Liver (tissue), 9 donors: ENCODE measurements around the gene RASEF. TPM values are rescaled to one million over a fixed set of nuclear protein-coding genes. Genes with fewer than 3 reads are reported as not detected.

Source experiments
- DNase-seq: peaks from one replicate; pipeline ENCODE4 v3.0.0-alpha.2; 2017; ENCODE audit warnings: low spot score
- H3K27ac ChIP-seq, 2 donors: one replicate each; pipeline ENCODE4 v1.7.0; 2013; ENCODE audit warnings: inconsistent platforms in 2 of 2, low read length in 2 of 2, control low read depth in 1 of 2, low read depth in 1 of 2, mild to moderate bottlenecking in 1 of 2
- H3K27me3 ChIP-seq, 4 donors: one replicate each; pipeline versions ENCODE4 v1.6.1 to v1.7.0; 2013; ENCODE audit warnings: low read length in 3 of 4, inconsistent platforms in 1 of 4, mild to moderate bottlenecking in 1 of 4, moderate library complexity in 1 of 4; ENCODE audit not compliant: control insufficient read depth in 4 of 4, insufficient read depth in 4 of 4
- H3K36me3 ChIP-seq, 4 donors: one replicate each; pipeline versions ENCODE4 v1.6.1 to v1.7.0; 2013; ENCODE audit warnings: low read length in 3 of 4, mild to moderate bottlenecking in 3 of 4, low read depth in 1 of 4, moderate library complexity in 1 of 4; ENCODE audit not compliant: control insufficient read depth in 4 of 4, insufficient read depth in 3 of 4
- H3K4me1 ChIP-seq, 4 donors: one replicate each; pipeline versions ENCODE4 v1.6.1 to v1.7.0; 2013; ENCODE audit warnings: low read length in 3 of 4, mild to moderate bottlenecking in 3 of 4, moderate library complexity in 1 of 4; ENCODE audit not compliant: control insufficient read depth in 4 of 4, insufficient read depth in 4 of 4
- H3K4me3 ChIP-seq, 3 donors: one replicate each; pipeline versions ENCODE4 v1.6.1 to v1.7.0; 2013; ENCODE audit warnings: low read length in 3 of 3, control low read depth in 1 of 3, low read depth in 1 of 3, mild to moderate bottlenecking in 1 of 3
- H3K9ac ChIP-seq, 2 donors: one replicate each; pipeline ENCODE4 v1.7.0; 2013; ENCODE audit warnings: low read length in 2 of 2, mild to moderate bottlenecking in 2 of 2, moderate library complexity in 2 of 2, control low read depth in 1 of 2, low read depth in 1 of 2
- H3K9me3 ChIP-seq, 4 donors: one replicate each; pipeline versions ENCODE4 v1.6.1 to v1.7.0; 2013; ENCODE audit warnings: low read length in 3 of 4; ENCODE audit not compliant: control insufficient read depth in 4 of 4
- ATF3 ChIP-seq: IDR thresholded peaks from 2 replicates; pipeline ENCODE4 v1.6.1; 2016; ENCODE audit warnings: antibody characterized with exemption
- CTCF ChIP-seq: fragments of 150-350 bp; IDR thresholded peaks from 2 replicates; pipeline ENCODE4 v1.5.1; 2017; ENCODE audit warnings: improper control_type of control experiment, low read depth, low read length; ENCODE audit not compliant: missing input control
- EGR1 ChIP-seq, 2 donors: IDR thresholded peaks; 2 replicates each; pipeline ENCODE4 v1.6.1; 2016 to 2018; ENCODE audit warnings: antibody characterized with exemption in 2 of 2, low read depth in 2 of 2
- FOXA1 ChIP-seq: IDR thresholded peaks from 2 replicates; pipeline ENCODE4 v1.6.1; 2016; ENCODE audit warnings: antibody characterized with exemption
- FOXA2 ChIP-seq: IDR thresholded peaks from 2 replicates; pipeline ENCODE4 v1.6.1; 2016; ENCODE audit warnings: antibody characterized with exemption
- GABPA ChIP-seq, 2 donors: IDR thresholded peaks in 1 of 2; conservative IDR thresholded peaks in 1 of 2; 2 replicates each; pipeline ENCODE4 v1.6.1; 2016; ENCODE audit warnings: antibody characterized with exemption in 2 of 2, mild to moderate bottlenecking in 1 of 2, moderate library complexity in 1 of 2
- HNF4A ChIP-seq, 2 donors: conservative IDR thresholded peaks; 2 replicates each; pipeline ENCODE4 v1.6.1; 2016; ENCODE audit warnings: antibody characterized with exemption in 2 of 2, mild to moderate bottlenecking in 2 of 2
- HNF4G ChIP-seq: IDR thresholded peaks from 2 replicates; pipeline ENCODE4 v1.6.1; 2016; ENCODE audit warnings: antibody characterized with exemption
- JUND ChIP-seq, 2 donors: IDR thresholded peaks; 2 replicates each; pipeline ENCODE4 v1.6.1; 2016; ENCODE audit warnings: antibody characterized with exemption in 2 of 2
- MAX ChIP-seq: IDR thresholded peaks from 2 replicates; pipeline ENCODE4 v1.6.1; 2016; ENCODE audit warnings: antibody characterized with exemption
- NR2F2 ChIP-seq: IDR thresholded peaks from 2 replicates; pipeline ENCODE4 v1.6.1; 2016; ENCODE audit warnings: antibody characterized with exemption
- RAD21 ChIP-seq, 2 donors: IDR thresholded peaks; 2 replicates each; pipeline ENCODE4 v1.6.1; 2016; ENCODE audit warnings: antibody characterized with exemption in 2 of 2, mild to moderate bottlenecking in 2 of 2
- REST ChIP-seq: IDR thresholded peaks from 2 replicates; pipeline ENCODE4 v1.6.1; 2016; ENCODE audit warnings: antibody characterized with exemption, mild to moderate bottlenecking
- RXRA ChIP-seq, 2 donors: IDR thresholded peaks; 2 replicates each; pipeline ENCODE4 v1.6.1; 2017 to 2018; ENCODE audit warnings: antibody characterized with exemption in 2 of 2, mild to moderate bottlenecking in 1 of 2
- SP1 ChIP-seq: IDR thresholded peaks from 2 replicates; pipeline ENCODE4 v1.6.1; 2018; ENCODE audit warnings: antibody characterized with exemption, mild to moderate bottlenecking
- TAF1 ChIP-seq: conservative IDR thresholded peaks from 2 replicates; pipeline ENCODE4 v1.6.1; 2016; ENCODE audit warnings: antibody characterized with exemption, mild to moderate bottlenecking
- YY1 ChIP-seq: IDR thresholded peaks from 2 replicates; pipeline ENCODE4 v1.6.1; 2016; ENCODE audit warnings: antibody characterized with exemption, mild to moderate bottlenecking
- ZBTB33 ChIP-seq: IDR thresholded peaks from 2 replicates; pipeline ENCODE4 v1.6.1; 2016; ENCODE audit warnings: antibody characterized with exemption
- WGBS: extraction: QIAGEN DNeasy Blood & Tissue Kit; methylation state at CpG from one replicate; pipeline ENCODE4 v1.1.7; 2013; 5-methylcytosine and 5-hydroxymethylcytosine counted together
- polyA plus RNA-seq, 2 donors: library from polyadenylated mRNA; stranded (reverse) in 1 of 2; unstranded in 1 of 2; fragments of 200-250 nt in 1 of 2; fragments of >200 nt in 1 of 2; fragmentation: Nextera tagmentation in 1 of 2; extraction: Ambion mirVana in 1 of 2; gene quantifications; one replicate each; pipeline versions ENCODE4 v1.2.1 to v1.2.3, GENCODE V29; 2013 to 2015
- total RNA-seq, 2 donors: library from RNA; depleted of rRNA; stranded (reverse); fragments of >200 nt; gene quantifications; one replicate each; pipeline ENCODE4 v1.2.3, GENCODE V29; 2014
- donor health status: healthy.
- donor health status: healthy.
- donor health status: healthy.
- donor health status: healthy.
- donor health status: healthy.

RASEF gene
- total and polyA plus RNA-seq, 4 donors = 0.14 to 1.5 (median 0.39) TPM

GRCh38 chr9:82975176-82975575 lies 87.8 kb downstream of the RASEF start:
- Histone ChIP-seq H3K36me3 (no peaks in the 10 kb centered on the region), H3K27me3 (peaks cover 0 to 4% (median 2%) of the 10 kb centered on the region in 4 donors), H3K9ac (no peak overlapping the region), H3K4me1 (no peaks in the 10 kb centered on the region), H3K27ac (no peak overlapping the region), H3K9me3 (peaks cover 0 to 4% (median 2%) of the 10 kb centered on the region in 4 donors), H3K4me3 (no peak overlapping the region)
- DNase-seq = no peak
- WGBS = 82% methylated on average over 6 of the region's 6 CpGs
- no peak for TF ChIP-seq YY1
- TF ChIP-seq HNF4A (conservative IDR thresholded peaks at IDR 0.05) = no peak
- no peak for TF ChIP-seq RAD21 (IDR thresholded peaks at IDR 0.05)
- no peak for TF ChIP-seq EGR1 (IDR thresholded peaks at IDR 0.05; ENCODE audit: low read depth in 2 of 2)
- no peak for TF ChIP-seq NR2F2
- no peak for TF ChIP-seq CTCF
- TF ChIP-seq REST = no peak
- TF ChIP-seq RXRA (IDR thresholded peaks at IDR 0.05) = no peak
- no peak for TF ChIP-seq FOXA1
- no peak for TF ChIP-seq GABPA (IDR thresholded peaks at IDR 0.05 in 1 of 2, conservative IDR thresholded peaks at IDR 0.05 in 1 of 2)
- TF ChIP-seq FOXA2 = no peak
- TF ChIP-seq ZBTB33 = no peak
- no peak for TF ChIP-seq HNF4G
- no peak for TF ChIP-seq SP1
- TF ChIP-seq TAF1 = no peak
- TF ChIP-seq MAX = no peak
- TF ChIP-seq ATF3 = no peak

GRCh38 chr9:82972446-82972845 lies 90.5 kb downstream of the RASEF start:
- Histone ChIP-seq H3K27me3 (peaks cover 0 to 3% (median 1%) of the 10 kb centered on the region in 4 donors), H3K27ac (no peak overlapping the region), H3K9me3 (peaks cover 0 to 4% (median 2%) of the 10 kb centered on the region in 4 donors), H3K4me1 (no peaks in the 10 kb centered on the region), H3K36me3 (no peaks in the 10 kb centered on the region), H3K4me3 (no peak overlapping the region), H3K9ac (no peak overlapping the region)
- TF ChIP-seq HNF4A (conservative IDR thresholded peaks at IDR 0.05) (no peak), FOXA2 (no peak), FOXA1 (no peak), RAD21 (IDR thresholded peaks at IDR 0.05) (no peak), NR2F2 (no peak), EGR1 (IDR thresholded peaks at IDR 0.05; ENCODE audit: low read depth in 2 of 2) (no peak), TAF1 (no peak), GABPA (IDR thresholded peaks at IDR 0.05 in 1 of 2, conservative IDR thresholded peaks at IDR 0.05 in 1 of 2) (no peak), SP1 (no peak), HNF4G (no peak), ATF3 (no peak), CTCF (no peak), MAX (no peak), JUND (IDR thresholded peaks at IDR 0.05) (no peak), ZBTB33 (no peak)
- WGBS = 83% methylated on average over 3 of the region's 3 CpGs
- DNase-seq = no peak
